HepG2 (cell line): ENCODE measurements around the gene TLR5. TPM values are rescaled to one million over a fixed set of nuclear protein-coding genes. Genes with fewer than 3 reads are reported as not detected.

Experiments used
- ARID4A ChIP-seq: sonication (generic); formaldehyde crosslinking; IDR thresholded peaks from 2 replicates; pipeline ENCODE4 v1.5.0; 2020; ENCODE audit warnings: mild to moderate bottlenecking, missing genetic modification reagents, borderline replicate concordance
- CBX5 ChIP-seq: sonication (generic); formaldehyde crosslinking; IDR thresholded peaks from 2 replicates; pipeline ENCODE4 v1.4.0; 2020; ENCODE audit warnings: missing genetic modification reagents, borderline replicate concordance
- EZH2 ChIP-seq: conservative IDR thresholded peaks from 2 replicates; pipeline ENCODE4 v1.6.1; 2012; ENCODE audit warnings: mild to moderate bottlenecking, low read depth, low read length, moderate library complexity
- GRHL1 ChIP-seq: sonication (generic); formaldehyde crosslinking; conservative IDR thresholded peaks from 2 replicates; pipeline ENCODE4 v1.8.0; 2022; ENCODE audit warnings: missing genetic modification reagents
- HINFP ChIP-seq: sonication (generic); formaldehyde crosslinking; IDR thresholded peaks from 2 replicates; pipeline ENCODE4 v1.4.0; 2020; ENCODE audit warnings: low read depth, mild to moderate bottlenecking, missing genetic modification reagents
- NBN ChIP-seq: fragments of 450-650 bp; conservative IDR thresholded peaks from 2 replicates; pipeline ENCODE4 v1.6.1; 2017
- PBX3 ChIP-seq: sonication (generic); formaldehyde crosslinking; IDR thresholded peaks from 2 replicates; pipeline ENCODE4 v1.8.1; 2023; ENCODE audit warnings: missing genetic modification reagents, inconsistent platforms, borderline replicate concordance
- PHF5A ChIP-seq: IDR thresholded peaks from one replicate; pipeline ENCODE4 v1.6.1; 2018; ENCODE audit warnings: low read depth, missing genetic modification reagents; ENCODE audit not compliant: unreplicated experiment
- PRMT3 ChIP-seq: sonication (generic); formaldehyde crosslinking; IDR thresholded peaks from 2 replicates; pipeline ENCODE4 v1.8.1; 2022; ENCODE audit warnings: low read depth, mild to moderate bottlenecking, moderate library complexity, missing genetic modification reagents, borderline replicate concordance
- RAD21 ChIP-seq: fragments of 450-650 bp; formaldehyde crosslinking; IDR thresholded peaks from 2 replicates; pipeline ENCODE4 v1.5.0; 2020; ENCODE audit warnings: mild to moderate bottlenecking
- SNAPC2 ChIP-seq: sonication (generic); formaldehyde crosslinking; IDR thresholded peaks from 2 replicates; pipeline ENCODE4 v1.8.1; 2022; ENCODE audit warnings: mild to moderate bottlenecking, missing genetic modification reagents
- SRSF9 ChIP-seq: fragments of 200-400 bp; formaldehyde crosslinking; IDR thresholded peaks from 2 replicates; pipeline ENCODE4 v1.6.1; 2018; ENCODE audit warnings: borderline replicate concordance, mild to moderate bottlenecking, low read depth, low read length; ENCODE audit not compliant: insufficient read depth, poor library complexity, severe bottlenecking
- TBX2 ChIP-seq: sonication (generic); formaldehyde crosslinking; IDR thresholded peaks from 2 replicates; pipeline ENCODE4 v1.5.0; 2020; ENCODE audit warnings: missing genetic modification reagents, mild to moderate bottlenecking, borderline replicate concordance
- ZBTB7A ChIP-seq: sonication (generic); formaldehyde crosslinking; IDR thresholded peaks from 2 replicates; pipeline ENCODE4 v1.8.0; 2022; ENCODE audit warnings: mild to moderate bottlenecking, missing genetic modification reagents
- ZFAT ChIP-seq: sonication (generic); formaldehyde crosslinking; conservative IDR thresholded peaks from 2 replicates; pipeline ENCODE4 v1.8.1; 2023; ENCODE audit warnings: missing genetic modification reagents, inconsistent platforms
- ZMAT5 ChIP-seq: sonication (generic); formaldehyde crosslinking; IDR thresholded peaks from 2 replicates; pipeline ENCODE4 v1.5.0; 2020; ENCODE audit warnings: mild to moderate bottlenecking, low read depth, missing genetic modification reagents, borderline replicate concordance
- ZNF335 ChIP-seq: sonication (generic); formaldehyde crosslinking; IDR thresholded peaks from 2 replicates; pipeline ENCODE4 v1.4.0; 2020; ENCODE audit warnings: missing genetic modification reagents
- ZNF362 ChIP-seq: sonication (generic); formaldehyde crosslinking; IDR thresholded peaks from 2 replicates; pipeline ENCODE4 v1.4.0; 2020; ENCODE audit warnings: missing genetic modification reagents, mild to moderate bottlenecking, borderline replicate concordance
- ZNF44 ChIP-seq: sonication (generic); formaldehyde crosslinking; IDR thresholded peaks from 2 replicates; pipeline ENCODE4 v1.5.1; 2020; ENCODE audit warnings: mild to moderate bottlenecking, missing genetic modification reagents
- ZNF724P ChIP-seq: sonication (generic); formaldehyde crosslinking; IDR thresholded peaks from 2 replicates; pipeline ENCODE4 v1.8.0; 2022; ENCODE audit warnings: missing genetic modification reagents, borderline replicate concordance
- polyA plus RNA-seq, 8 experiments: library from polyadenylated mRNA; depleted of rRNA in 3 of 8; stranded (reverse) in 7 of 8; unstranded in 1 of 8; fragments of >200 nt; fragmentation: Illumina TruSeq in 4 of 8; extraction: Trizol in 4 of 8; gene quantifications; 2 replicates each; pipeline versions ENCODE4 v1.2.1 to v1.2.3, GENCODE V29; 2011 to 2016; ENCODE audit warnings: low read depth in 4 of 8, missing spikeins in 1 of 8, mixed read lengths in 1 of 8; ENCODE audit not compliant: insufficient read depth in 1 of 8
- total RNA-seq, 5 experiments: library from RNA; depleted of rRNA; stranded (reverse); fragments of >200 nt; fragmentation: Illumina TruSeq; extraction: Trizol; gene quantifications; 2 replicates each; pipeline ENCODE4 v1.2.3, GENCODE V29; 2016; ENCODE audit warnings: low read depth in 1 of 5

TLR5 gene
- total and polyA plus RNA-seq, 2 of the 13 experiments (the other 11 are each of a cell fraction or from before 2014, with no cell fraction given), result not detected

- TF ChIP-seq ZFAT (CRISPR knock-in tag) (no peak), ZNF362 (no peak), CBX5 (no peak), HINFP (CRISPR knock-in tag) (no peak), EZH2 (no peak), PHF5A (CRISPR knock-in tag) (no peak), ZNF335 (CRISPR knock-in tag) (no peak), PRMT3 (CRISPR knock-in tag) (no peak), ZBTB7A (CRISPR knock-in tag) (no peak), ZNF44 (CRISPR knock-in tag) (no peak), ZMAT5 (no peak), SNAPC2 (no peak), ARID4A (CRISPR knock-in tag) (no peak; the same call in 1 of the 2 replicates), GRHL1 (CRISPR knock-in tag) (no peak), TBX2 (CRISPR knock-in tag) (0 out of 2 replicates have a peak, but pooled peaks have one; percentile 20), ZNF724P (CRISPR knock-in tag) (no peak), SRSF9 (no peak), PBX3 (CRISPR knock-in tag) (no peak), RAD21 (CRISPR knock-in tag) (no peak), NBN (no peak)
These were observed 33.4 kb downstream of the TLR5 start (continued) for GRCh38 chr1:223109581-223110026.
